ENCODE data around the gene DSC3. TPM values are rescaled to one million over a fixed set of nuclear protein-coding genes. Genes with fewer than 3 reads are reported as not detected.

Gene DSC3
- total RNA-seq, 1 experiment from 2014 or later, result 0.61 TPM

DNA sequence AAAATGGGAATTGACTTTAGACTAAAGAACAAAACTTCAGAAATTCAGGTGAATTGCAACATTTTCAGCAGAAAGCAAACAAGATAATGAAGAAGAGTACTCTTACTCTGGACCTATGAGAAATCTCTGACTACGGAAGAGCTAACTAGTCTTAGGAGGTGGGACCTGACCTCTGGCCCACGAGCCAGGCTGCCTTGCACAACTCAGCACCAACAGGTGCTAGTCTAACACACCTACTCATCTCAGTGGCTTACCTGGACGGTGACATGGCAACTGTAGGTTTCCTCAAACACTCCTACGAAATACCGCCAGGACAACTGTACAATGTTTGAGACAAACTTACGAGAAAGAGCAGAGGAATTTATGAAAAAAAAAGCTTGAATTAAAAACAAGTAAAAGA, 3.1 kb upstream of the DSC3 start:
- Mint-ChIP-seq H3K4me1 (peaks cover 21 to 25% of the 10 kb centered on the region in 2 experiments), H3K4me3 (no peak overlapping the region), H3K27ac (no peak overlapping the region; a peak in 1 of 7 replicates), H3K36me3 (ENCODE audit: insufficient read depth in 1 of 3, low read depth in 3 of 3) (no peaks in the 10 kb centered on the region; a peak in 1 of 7 replicates), H3K9me3 (peaks cover 0 to 2% of the 10 kb centered on the region in 2 experiments; a peak in 2 of 5 replicates), H3K27me3 (ENCODE audit: low read depth) (peaks cover 72% of the 10 kb centered on the region)
- no peak overlapping the region for H3K56ac ChIP-seq (ENCODE audit: insufficient read length, low read depth, low read length)
- H3K4me2 ChIP-seq (ENCODE audit: insufficient read depth, insufficient read length, low read length), result no peak overlapping the region
- TF ChIP-seq, protein P1, sequence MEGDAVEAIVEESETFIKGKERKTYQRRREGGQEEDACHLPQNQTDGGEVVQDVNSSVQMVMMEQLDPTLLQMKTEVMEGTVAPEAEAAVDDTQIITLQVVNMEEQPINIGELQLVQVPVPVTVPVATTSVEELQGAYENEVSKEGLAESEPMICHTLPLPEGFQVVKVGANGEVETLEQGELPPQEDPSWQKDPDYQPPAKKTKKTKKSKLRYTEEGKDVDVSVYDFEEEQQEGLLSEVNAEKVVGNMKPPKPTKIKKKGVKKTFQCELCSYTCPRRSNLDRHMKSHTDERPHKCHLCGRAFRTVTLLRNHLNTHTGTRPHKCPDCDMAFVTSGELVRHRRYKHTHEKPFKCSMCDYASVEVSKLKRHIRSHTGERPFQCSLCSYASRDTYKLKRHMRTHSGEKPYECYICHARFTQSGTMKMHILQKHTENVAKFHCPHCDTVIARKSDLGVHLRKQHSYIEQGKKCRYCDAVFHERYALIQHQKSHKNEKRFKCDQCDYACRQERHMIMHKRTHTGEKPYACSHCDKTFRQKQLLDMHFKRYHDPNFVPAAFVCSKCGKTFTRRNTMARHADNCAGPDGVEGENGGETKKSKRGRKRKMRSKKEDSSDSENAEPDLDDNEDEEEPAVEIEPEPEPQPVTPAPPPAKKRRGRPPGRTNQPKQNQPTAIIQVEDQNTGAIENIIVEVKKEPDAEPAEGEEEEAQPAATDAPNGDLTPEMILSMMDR (conservative IDR thresholded peaks at IDR 0.05), result no peak
- H2BK15ac ChIP-seq (ENCODE audit: low read depth, low read length), result no peak overlapping the region
- no peak overlapping the region for H3K18ac ChIP-seq (ENCODE audit: insufficient read length, low read depth, low read length)
- H2BK120ac ChIP-seq (ENCODE audit: low read depth, low read length, poor library complexity, severe bottlenecking), result no peak overlapping the region
- no peaks in the 10 kb centered on the region for H3K79me1 ChIP-seq (ENCODE audit: insufficient read depth, low read depth, low read length, poor library complexity, severe bottlenecking)
- peaks cover 33% of the 10 kb centered on the region for H3K27me3 ChIP-seq (ENCODE audit: insufficient read depth, low read length)
- no peak overlapping the region for H3K14ac ChIP-seq (ENCODE audit: insufficient read depth, low read length)
- no peak overlapping the region for H2BK20ac ChIP-seq (ENCODE audit: low read depth, low read length, poor library complexity, severe bottlenecking)
- no peaks in the 10 kb centered on the region for H3K79me2 ChIP-seq (ENCODE audit: insufficient read depth, low read length)
- H3K4me1 ChIP-seq (ENCODE audit: insufficient read depth, low read length), result peaks cover 3% of the 10 kb centered on the region; the same call in 1 of the 2 replicates
- no peak overlapping the region for H4K91ac ChIP-seq (ENCODE audit: insufficient read length, low read depth, low read length)
- no peak overlapping the region for H3K4ac ChIP-seq (ENCODE audit: low read depth, low read length)
- no peak overlapping the region for H2AFZ ChIP-seq (ENCODE audit: low read length)
- no peak overlapping the region for H2BK12ac ChIP-seq (ENCODE audit: insufficient read length, low read depth, low read length)
- peaks cover 23% of the 10 kb centered on the region for H3K23me2 ChIP-seq (ENCODE audit: insufficient read length, low read depth, low read length, poor library complexity, severe bottlenecking)
- no CpG with 5 or more reads among the region's 6 CpGs for WGBS (ENCODE audit: extremely low coverage, insufficient read length, low lambda C conversion rate)
- H4K8ac ChIP-seq (replicated peaks; ENCODE audit: insufficient read length, low read depth, low read length), result no peak overlapping the region
- H3K9me3 ChIP-seq (ENCODE audit: control insufficient read depth, low read depth, low read length), result no peaks in the 10 kb centered on the region
- no peak overlapping the region for H2BK5ac ChIP-seq (ENCODE audit: insufficient read length, low read length)
- H3K27ac ChIP-seq (ENCODE audit: insufficient read length, low read depth, low read length), result no peak overlapping the region
- H4K5ac ChIP-seq (ENCODE audit: insufficient read length, low read depth, low read length), result no peak overlapping the region
- H3K9ac ChIP-seq (ENCODE audit: extremely low read depth, insufficient read length, low read length), result no peak overlapping the region
- no peaks in the 10 kb centered on the region for H4K20me1 ChIP-seq (ENCODE audit: control insufficient read depth, insufficient read depth, insufficient read length)
- H3T11ph ChIP-seq (ENCODE audit: low read length), result no peak overlapping the region
- no peak for DNase-seq
- H2AK5ac ChIP-seq (ENCODE audit: insufficient read length, low read length), result no peak overlapping the region
- H3K23ac ChIP-seq (ENCODE audit: insufficient read length, low read depth, low read length), result no peak overlapping the region

Measured in H9 (cell line).